Peyer's patch (tissue), 4 donors: Measurements from ENCODE around the gene MAB21L4. TPM values are rescaled to one million over a fixed set of nuclear protein-coding genes. Genes with fewer than 3 reads are reported as not detected.
A peak's percentile ranks its signal among the peaks of the same experiment; 100 is the strongest.

Source experiments
- DNase-seq, 3 donors: peaks; one replicate each; pipeline ENCODE4 v3.0.0-alpha.2; 2017 to 2019
- H3K27ac ChIP-seq, 4 donors: fragments of 200-600 bp; sonication (generic); one replicate each; pipeline ENCODE4 v1.5.1; 2016 to 2019
- H3K27me3 ChIP-seq, 2 donors: fragments of 200-600 bp; sonication (generic); one replicate each; pipeline ENCODE4 v1.5.1; 2019
- H3K36me3 ChIP-seq, 3 donors: fragments of 200-600 bp; sonication (generic); one replicate each; pipeline ENCODE4 v1.5.1; 2016 to 2019
- H3K4me1 ChIP-seq, 4 donors: fragments of 200-600 bp; sonication (generic); one replicate each; pipeline ENCODE4 v1.5.1; 2016 to 2019
- H3K4me3 ChIP-seq, 4 donors: fragments of 200-600 bp; sonication (generic); 1 replicate in 3 of 4; 2 replicates in 1 of 4; pipeline ENCODE4 v1.5.1; 2016 to 2019; ENCODE audit warnings: mild to moderate bottlenecking in 1 of 4
- H3K9me3 ChIP-seq, 4 donors: fragments of 200-600 bp; sonication (generic); one replicate each; pipeline ENCODE4 v1.5.1; 2016 to 2019; ENCODE audit warnings: mild to moderate bottlenecking in 1 of 4
- POLR2A ChIP-seq, 2 donors: fragments of 450-650 bp; IDR thresholded peaks; one replicate each; pipeline ENCODE4 v1.5.1; 2017; ENCODE audit warnings: antibody characterized with exemption in 2 of 2, mild to moderate bottlenecking in 2 of 2, moderate library complexity in 2 of 2
- total RNA-seq, 4 donors: library from RNA; depleted of rRNA; stranded (reverse); fragments of >200 nt; gene quantifications; one replicate each; pipeline ENCODE4 v1.1.0, GENCODE V29; 2016
- TF ChIP-seq, protein P1 (sequence below), 6 experiments: fragments of 450-650 bp in 4 of 6; fragments of 200-600 bp in 2 of 6; sonication (generic) in 1 of 6; IDR thresholded peaks; one replicate each; pipeline ENCODE4 v1.5.1; 2017 to 2019; ENCODE audit warnings: antibody characterized with exemption in 6 of 6, mild to moderate bottlenecking in 3 of 6, moderate library complexity in 1 of 6

The MAB21L4 gene
- total RNA-seq, 4 donors from 2014 or later = 2.1 to 6.1 (median 3.7) TPM; not detected in 1

DNA sequence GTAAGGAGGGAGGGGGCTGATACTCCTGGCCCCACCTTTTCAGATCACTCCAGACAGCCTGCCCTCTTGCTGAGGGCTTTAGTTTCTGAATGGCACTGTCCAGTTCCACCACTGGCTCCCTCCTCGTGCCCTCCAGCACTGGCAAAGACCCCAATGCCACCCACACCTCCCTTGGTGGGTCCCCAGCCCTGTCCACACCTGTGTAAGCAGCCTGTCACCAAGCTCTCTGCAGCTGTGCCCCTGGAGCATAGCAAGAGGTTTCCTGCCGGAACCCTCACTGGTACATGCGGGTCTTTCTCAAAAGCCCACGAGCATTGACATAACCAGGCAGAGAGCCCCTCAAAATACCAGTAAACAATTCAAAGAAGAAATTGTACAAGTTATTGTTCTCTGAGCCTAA lies 58.3 kb downstream of the MAB21L4 start:
- Histone ChIP-seq H3K4me3 (no peak overlapping the region), H3K4me1 (peaks cover 0 to under 1% (median 0%) of the 10 kb centered on the region in 4 donors), H3K36me3 (no peaks in the 10 kb centered on the region), H3K27me3 (no peaks in the 10 kb centered on the region), H3K27ac (no peak overlapping the region), H3K9me3 (no peaks in the 10 kb centered on the region)
- TF ChIP-seq POLR2A (IDR thresholded peaks at IDR 0.05) = no peak
- TF ChIP-seq, protein P1, sequence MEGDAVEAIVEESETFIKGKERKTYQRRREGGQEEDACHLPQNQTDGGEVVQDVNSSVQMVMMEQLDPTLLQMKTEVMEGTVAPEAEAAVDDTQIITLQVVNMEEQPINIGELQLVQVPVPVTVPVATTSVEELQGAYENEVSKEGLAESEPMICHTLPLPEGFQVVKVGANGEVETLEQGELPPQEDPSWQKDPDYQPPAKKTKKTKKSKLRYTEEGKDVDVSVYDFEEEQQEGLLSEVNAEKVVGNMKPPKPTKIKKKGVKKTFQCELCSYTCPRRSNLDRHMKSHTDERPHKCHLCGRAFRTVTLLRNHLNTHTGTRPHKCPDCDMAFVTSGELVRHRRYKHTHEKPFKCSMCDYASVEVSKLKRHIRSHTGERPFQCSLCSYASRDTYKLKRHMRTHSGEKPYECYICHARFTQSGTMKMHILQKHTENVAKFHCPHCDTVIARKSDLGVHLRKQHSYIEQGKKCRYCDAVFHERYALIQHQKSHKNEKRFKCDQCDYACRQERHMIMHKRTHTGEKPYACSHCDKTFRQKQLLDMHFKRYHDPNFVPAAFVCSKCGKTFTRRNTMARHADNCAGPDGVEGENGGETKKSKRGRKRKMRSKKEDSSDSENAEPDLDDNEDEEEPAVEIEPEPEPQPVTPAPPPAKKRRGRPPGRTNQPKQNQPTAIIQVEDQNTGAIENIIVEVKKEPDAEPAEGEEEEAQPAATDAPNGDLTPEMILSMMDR (IDR thresholded peaks at IDR 0.05) = no peak
- no peak for DNase-seq

DNA sequence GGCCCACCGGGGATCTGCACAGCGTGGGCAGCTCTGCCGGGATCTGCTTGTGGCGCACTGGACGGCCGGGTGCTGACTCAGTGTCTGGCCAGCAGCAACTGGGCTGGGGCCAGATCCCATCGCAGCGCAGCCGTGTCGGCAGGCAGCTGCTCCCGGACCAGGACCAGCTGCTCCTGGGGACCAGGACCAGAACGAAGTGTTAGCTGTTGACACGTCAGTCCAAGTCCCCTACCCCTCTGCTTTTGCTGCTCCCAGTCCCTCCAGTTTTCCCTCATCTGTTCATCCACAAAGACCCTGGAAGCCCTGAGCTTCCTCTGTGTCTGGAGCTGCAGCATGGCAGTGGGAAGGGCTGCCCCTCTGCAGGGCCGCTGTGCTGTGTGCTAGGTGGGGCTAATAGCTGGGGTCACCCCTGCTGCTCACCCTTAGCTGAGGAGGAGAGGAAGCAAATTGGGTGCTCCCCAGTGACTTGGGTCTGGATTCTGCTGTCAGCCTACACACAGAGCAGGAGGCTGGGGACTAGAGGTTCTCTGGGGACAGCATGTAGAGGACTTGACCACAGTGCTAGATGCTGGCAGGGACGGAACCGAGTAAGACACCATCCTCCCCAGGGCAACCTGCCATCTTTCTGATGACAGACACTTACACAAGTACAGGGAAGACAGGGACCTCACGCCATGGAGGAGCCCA lies 59.0 kb downstream of the MAB21L4 start:
- H3K4me3 ChIP-seq = no peak overlapping the region
- peaks cover 0 to 6% (median 0%) of the 10 kb centered on the region in 4 donors for H3K9me3 ChIP-seq
- DNase-seq = peak in 1 of 3 donors; percentile 49
- no peaks in the 10 kb centered on the region for H3K27me3 ChIP-seq
- peaks cover 0 to 8% (median 1%) of the 10 kb centered on the region in 4 donors for H3K4me1 ChIP-seq
- no peaks in the 10 kb centered on the region for H3K36me3 ChIP-seq
- TF ChIP-seq POLR2A (IDR thresholded peaks at IDR 0.05) = no peak
- TF ChIP-seq, protein P1 (IDR thresholded peaks at IDR 0.05) = no peak
- H3K27ac ChIP-seq = no peak overlapping the region

Other genes with a start within 250 kb of the MAB21L4 start
- gene AQP12B, start 213.3 kb downstream of the MAB21L4 start, total RNA-seq = 1 to 10 TPM in 3 of 4 donors, not detected in 1; 1.9 to 9.6 (median 2.5) TPM
- 1 to 10 TPM in 1 of 4 donors, not detected in 3; 9.2 TPM for gene AQP12A, start 204.3 kb downstream of the MAB21L4 start, total RNA-seq
- gene KIF1A, start 75.9 kb downstream of the MAB21L4 start, total RNA-seq = 1 to 10 TPM in 3 of 4 donors, under 1 TPM in 1; 0.83 to 6.0 (median 2.0) TPM
- gene AGXT, start 27.3 kb downstream of the MAB21L4 start, total RNA-seq = 1 to 10 TPM in 1 of 4 donors, not detected in 3; 1.5 TPM
- gene CROCC2, start 10.2 kb upstream of the MAB21L4 start, total RNA-seq = under 1 TPM in 2 of 4 donors, not detected in 2; 0.27 to 0.83 TPM
- 10 to 100 TPM in 3 of 4 donors, 1 to 10 TPM in 1; 6.8 to 83.3 (median 25.2) TPM for gene SNED1, start 102.5 kb upstream of the MAB21L4 start, total RNA-seq
- 10 to 100 TPM; 28.9 to 55.4 (median 47.9) TPM for gene MTERF4, start 206.1 kb upstream of the MAB21L4 start, total RNA-seq